ENCODE results near the gene COL20A1. TPM values are rescaled to one million over a fixed set of nuclear protein-coding genes. Genes with fewer than 3 reads are reported as not detected.

COL20A1 gene
- total RNA-seq, 2 donors from 2014 or later, result not detected

DNA sequence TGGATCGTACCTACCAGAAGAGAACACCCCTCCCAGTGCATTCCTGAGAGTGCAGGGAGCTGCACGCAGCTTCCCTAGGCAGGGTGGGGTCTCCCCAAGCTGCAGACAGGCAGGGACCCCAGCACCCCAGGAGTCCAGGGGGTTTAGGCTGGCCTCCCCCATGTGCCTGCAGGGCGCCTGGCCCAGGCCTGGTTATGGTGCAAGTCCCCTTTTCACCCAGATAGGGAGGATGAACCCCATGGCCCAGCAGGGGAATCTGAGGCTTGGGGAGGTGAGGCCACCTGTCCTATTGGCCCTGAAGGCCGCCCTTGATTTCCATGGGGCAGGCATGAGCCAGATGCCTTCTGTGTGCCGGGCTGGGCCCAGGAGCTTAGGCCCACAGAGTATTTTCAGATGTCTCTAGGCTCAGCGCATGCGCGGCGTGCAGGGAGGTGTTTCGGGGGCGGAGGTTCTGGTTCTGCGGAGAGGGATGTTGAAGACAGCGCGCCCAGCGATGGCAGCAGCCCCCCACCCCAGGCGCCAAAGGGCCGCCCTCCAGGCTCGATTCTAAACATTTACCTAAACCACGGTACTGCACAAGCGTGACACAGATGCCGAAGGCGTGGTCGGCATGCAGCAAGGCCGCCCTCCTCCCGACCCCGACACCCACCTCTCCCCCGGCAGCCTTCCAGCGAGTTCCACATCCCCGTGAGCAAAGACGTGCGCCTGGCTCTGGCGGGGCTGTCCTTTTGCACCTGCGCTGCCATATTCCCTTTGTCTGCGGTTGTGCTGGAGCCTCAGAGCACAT, 29.4 kb downstream of the COL20A1 start:
- Histone ChIP-seq H3K4me1 (no peaks in the 10 kb centered on the region), H3K36me3 (replicated peaks in 1 of 2; ENCODE audit: insufficient read depth in 1 of 2, low read depth in 2 of 2) (no peaks in the 10 kb centered on the region), H3K4me3 (no peak overlapping the region), H3K9me3 (no peaks in the 10 kb centered on the region), H3K27me3 (no peaks in the 10 kb centered on the region), H3K27ac (no peak overlapping the region)
- intact Hi-C loops (cut with DNase I), result no loop called here
- 57 to 61% methylated on average over 30 to 34 of the region's 34 CpGs for WGBS, 2 donors
- DNase-seq (peak in 2 of 4 donors; percentile 5 to 7), ATAC-seq (no peak)
- no peak for TF ChIP-seq POLR2A (IDR thresholded peaks at IDR 0.05)
- TF ChIP-seq, protein P1, sequence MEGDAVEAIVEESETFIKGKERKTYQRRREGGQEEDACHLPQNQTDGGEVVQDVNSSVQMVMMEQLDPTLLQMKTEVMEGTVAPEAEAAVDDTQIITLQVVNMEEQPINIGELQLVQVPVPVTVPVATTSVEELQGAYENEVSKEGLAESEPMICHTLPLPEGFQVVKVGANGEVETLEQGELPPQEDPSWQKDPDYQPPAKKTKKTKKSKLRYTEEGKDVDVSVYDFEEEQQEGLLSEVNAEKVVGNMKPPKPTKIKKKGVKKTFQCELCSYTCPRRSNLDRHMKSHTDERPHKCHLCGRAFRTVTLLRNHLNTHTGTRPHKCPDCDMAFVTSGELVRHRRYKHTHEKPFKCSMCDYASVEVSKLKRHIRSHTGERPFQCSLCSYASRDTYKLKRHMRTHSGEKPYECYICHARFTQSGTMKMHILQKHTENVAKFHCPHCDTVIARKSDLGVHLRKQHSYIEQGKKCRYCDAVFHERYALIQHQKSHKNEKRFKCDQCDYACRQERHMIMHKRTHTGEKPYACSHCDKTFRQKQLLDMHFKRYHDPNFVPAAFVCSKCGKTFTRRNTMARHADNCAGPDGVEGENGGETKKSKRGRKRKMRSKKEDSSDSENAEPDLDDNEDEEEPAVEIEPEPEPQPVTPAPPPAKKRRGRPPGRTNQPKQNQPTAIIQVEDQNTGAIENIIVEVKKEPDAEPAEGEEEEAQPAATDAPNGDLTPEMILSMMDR (IDR thresholded peaks at IDR 0.05), result no peak

DNA sequence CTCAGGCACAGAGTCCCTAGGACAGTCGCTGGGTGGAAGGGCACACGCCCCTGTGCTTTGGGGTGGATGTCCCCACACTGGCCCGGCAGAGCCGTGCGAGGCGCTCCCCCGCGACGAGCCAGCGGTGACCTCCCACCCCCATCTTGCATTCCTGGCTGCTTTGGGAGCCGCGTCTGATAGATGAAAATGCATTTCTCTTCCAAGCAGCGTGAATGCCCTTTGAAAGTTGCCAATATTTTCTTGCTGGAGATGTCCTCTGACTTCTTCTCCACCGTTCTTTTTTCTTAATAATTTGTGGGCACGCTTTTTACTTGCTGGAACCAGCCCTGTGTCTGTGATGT, 29.9 kb downstream of the COL20A1 start:
- H3K4me1 ChIP-seq, result no peaks in the 10 kb centered on the region
- WGBS, 2 donors, result 24 to 27% methylated on average over 15 of the region's 15 CpGs
- intact Hi-C loops (cut with DNase I), result no loop called here
- no peak for DNase-seq
- no peaks in the 10 kb centered on the region for H3K9me3 ChIP-seq
- H3K27ac ChIP-seq, result no peak overlapping the region
- ATAC-seq, result no peak
- no peaks in the 10 kb centered on the region for H3K36me3 ChIP-seq (replicated peaks in 1 of 2; ENCODE audit: insufficient read depth in 1 of 2, low read depth in 2 of 2)
- TF ChIP-seq POLR2A (IDR thresholded peaks at IDR 0.05), result no peak
- TF ChIP-seq, protein P1 (IDR thresholded peaks at IDR 0.05), result no peak
- no peak overlapping the region for H3K4me3 ChIP-seq
- no peaks in the 10 kb centered on the region for H3K27me3 ChIP-seq

DNA sequence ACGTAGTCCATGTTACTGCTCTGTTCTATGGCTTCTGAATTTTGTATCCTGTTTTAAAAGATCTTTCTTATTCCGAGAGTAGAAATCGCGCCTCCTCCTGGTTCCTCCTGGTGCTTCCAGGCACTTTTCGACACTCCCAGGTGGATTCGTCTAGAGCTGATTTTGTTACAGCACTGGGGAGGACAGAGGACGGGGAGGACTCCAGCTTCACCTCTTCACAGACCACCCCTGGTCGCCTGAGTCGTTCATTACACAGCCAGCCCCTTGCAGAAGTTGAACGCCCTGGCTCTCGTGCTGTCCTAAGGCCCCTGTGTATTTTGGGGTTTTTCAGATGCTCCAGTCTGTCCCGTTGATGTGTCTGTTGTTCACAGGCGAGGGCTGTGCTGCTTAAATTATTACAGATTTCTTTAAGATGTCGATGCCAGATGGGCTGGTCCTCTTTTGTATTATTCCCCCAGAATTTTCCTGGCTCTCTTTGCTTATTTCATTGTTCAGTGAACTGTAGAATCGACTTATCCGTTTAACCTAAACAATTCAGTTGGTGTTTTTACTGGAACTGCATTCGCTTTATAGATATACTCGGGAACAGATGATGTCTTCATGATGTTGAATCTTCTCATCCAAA, 30.5 kb downstream of the COL20A1 start:
- intact Hi-C loops (cut with DNase I), result no loop called here
- no peak for ATAC-seq
- no peak overlapping the region for H3K27ac ChIP-seq
- no peak for DNase-seq
- no peaks in the 10 kb centered on the region for H3K4me1 ChIP-seq
- no peaks in the 10 kb centered on the region for H3K9me3 ChIP-seq
- WGBS, 2 donors, result 43 to 50% methylated on average over 17 to 18 of the region's 18 CpGs
- H3K27me3 ChIP-seq, result no peaks in the 10 kb centered on the region
- H3K36me3 ChIP-seq (replicated peaks in 1 of 2; ENCODE audit: insufficient read depth in 1 of 2, low read depth in 2 of 2), result no peaks in the 10 kb centered on the region
- H3K4me3 ChIP-seq, result no peak overlapping the region
- no peak for TF ChIP-seq POLR2A (IDR thresholded peaks at IDR 0.05)
- TF ChIP-seq, protein P1 (IDR thresholded peaks at IDR 0.05), result no peak

DNA sequence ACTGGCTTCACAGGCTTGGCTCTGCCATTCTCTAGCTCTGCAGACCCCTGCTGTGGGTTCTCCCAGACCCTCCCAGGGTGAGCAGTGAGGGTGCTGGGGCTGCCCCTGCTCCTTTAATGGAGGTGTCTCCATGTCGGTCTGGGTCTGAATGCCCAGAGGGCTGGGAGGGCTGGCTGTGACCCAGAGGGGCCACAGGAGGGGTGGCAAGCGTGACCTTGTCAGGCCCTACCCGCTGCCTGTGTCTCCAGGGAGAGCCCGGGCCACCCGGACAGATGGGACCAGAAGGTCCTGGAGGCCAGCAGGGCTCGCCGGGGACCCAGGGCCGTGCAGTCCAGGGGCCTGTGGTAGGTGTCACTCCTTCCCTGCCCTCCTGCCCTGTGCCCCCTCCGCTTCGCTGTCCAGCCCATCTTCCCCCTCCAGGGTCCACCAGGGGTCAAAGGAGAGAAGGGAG, 32.1 kb downstream of the COL20A1 start:
- Histone ChIP-seq H3K27ac (no peak overlapping the region), H3K9me3 (no peaks in the 10 kb centered on the region), H3K4me1 (no peaks in the 10 kb centered on the region), H3K36me3 (replicated peaks in 1 of 2; ENCODE audit: insufficient read depth in 1 of 2, low read depth in 2 of 2) (no peaks in the 10 kb centered on the region), H3K4me3 (no peak overlapping the region), H3K27me3 (no peaks in the 10 kb centered on the region)
- no peak for ATAC-seq
- no peak for DNase-seq
- TF ChIP-seq POLR2A (IDR thresholded peaks at IDR 0.05), result no peak
- TF ChIP-seq, protein P1 (IDR thresholded peaks at IDR 0.05), result no peak
- intact Hi-C loops (cut with DNase I), result no loop called here
- WGBS, 2 donors, result 69% methylated on average over 10 of the region's 10 CpGs; no CpG with 5 or more reads in 1 of the 2 donors
